Osteocyte (in vitro differentiated cells): ENCODE results near the gene NUP205. TPM values are rescaled to one million over a fixed set of nuclear protein-coding genes. Genes with fewer than 3 reads are reported as not detected.
"Not testable (repeated sequence)": the region's sequence is repeated elsewhere in the genome, so short reads cannot be mapped to it uniquely, and the experiment has no call there.

Experiments used
- DNase-seq: peaks from one replicate; pipeline ENCODE4 v3.0.0; 2021; ENCODE audit warnings: mixed read lengths; ENCODE audit not compliant: unreplicated experiment; ENCODE audit errors: extremely low spot score
- H3K27ac Mint-ChIP-seq: one replicate; pipeline ENCODE4 v1.8.0; 2021; ENCODE audit warnings: mild to moderate bottlenecking, mixed read lengths; ENCODE audit not compliant: unreplicated experiment
- H3K27me3 Mint-ChIP-seq: one replicate; pipeline ENCODE4 v1.8.0; 2021; ENCODE audit warnings: mixed read lengths; ENCODE audit not compliant: unreplicated experiment
- H3K36me3 Mint-ChIP-seq: one replicate; pipeline ENCODE4 v1.8.0; 2021; ENCODE audit warnings: mixed read lengths; ENCODE audit not compliant: unreplicated experiment
- H3K4me1 Mint-ChIP-seq: one replicate; pipeline ENCODE4 v1.8.0; 2021; ENCODE audit warnings: mixed read lengths; ENCODE audit not compliant: unreplicated experiment
- H3K4me3 Mint-ChIP-seq: one replicate; pipeline ENCODE4 v1.8.0; 2021; ENCODE audit warnings: mild to moderate bottlenecking, moderate library complexity, mixed read lengths; ENCODE audit not compliant: unreplicated experiment
- H3K9me3 Mint-ChIP-seq: one replicate; pipeline ENCODE4 v1.8.0; 2021; ENCODE audit warnings: mixed read lengths; ENCODE audit not compliant: unreplicated experiment
- CTCF ChIP-seq: fragments of 200-600 bp; sonication (generic); IDR thresholded peaks from 2 replicates; pipeline ENCODE4 v1.5.0; 2021; ENCODE audit warnings: antibody characterized with exemption, mild to moderate bottlenecking, moderate library complexity
- total RNA-seq: library from RNA; stranded (reverse); gene quantifications from 2 replicates; pipeline ENCODE4 v1.2.1, GENCODE V29; 2021

Gene NUP205
- total RNA-seq, 1 donor from 2014 or later: 31.0 TPM

GRCh38 chr7:135684699-135685098, 127.0 kb downstream of the NUP205 start:
- H3K27ac Mint-ChIP-seq: no peak overlapping the region
- TF ChIP-seq CTCF: no peak
- H3K36me3 Mint-ChIP-seq: peaks cover 12% of the 10 kb centered on the region
- no peak for DNase-seq
- no peaks in the 10 kb centered on the region for H3K27me3 Mint-ChIP-seq
- no peak overlapping the region for H3K4me3 Mint-ChIP-seq
- no peaks in the 10 kb centered on the region for H3K9me3 Mint-ChIP-seq
- peaks cover 10% of the 10 kb centered on the region for H3K4me1 Mint-ChIP-seq

- H3K9me3 Mint-ChIP-seq: no peaks in the 10 kb centered on the region
- DNase-seq: no peak
- TF ChIP-seq CTCF: no peak
- H3K4me1 Mint-ChIP-seq: peaks cover 14% of the 10 kb centered on the region
- no peaks in the 10 kb centered on the region for H3K27me3 Mint-ChIP-seq
- no peak overlapping the region for H3K27ac Mint-ChIP-seq
- H3K36me3 Mint-ChIP-seq: peaks cover 12% of the 10 kb centered on the region
- no peak overlapping the region for H3K4me3 Mint-ChIP-seq
These were observed 127.8 kb downstream of the NUP205 start for GRCh38 chr7:135685306-135686084.

- no peak for TF ChIP-seq CTCF
- no peak for DNase-seq
- H3K36me3 Mint-ChIP-seq: peaks cover 12% of the 10 kb centered on the region
- no peaks in the 10 kb centered on the region for H3K27me3 Mint-ChIP-seq
- H3K4me1 Mint-ChIP-seq: peaks cover 13% of the 10 kb centered on the region
- no peaks in the 10 kb centered on the region for H3K9me3 Mint-ChIP-seq
- H3K4me3 Mint-ChIP-seq: no peak overlapping the region
- no peak overlapping the region for H3K27ac Mint-ChIP-seq
These were observed 129.7 kb downstream of the NUP205 start for GRCh38 chr7:135687466-135687865.

GRCh38 chr7:135690566-135690965, 132.8 kb downstream of the NUP205 start:
- TF ChIP-seq CTCF: no peak
- DNase-seq: no peak
- H3K27me3 Mint-ChIP-seq: no peaks in the 10 kb centered on the region
- no peak overlapping the region for H3K4me3 Mint-ChIP-seq
- no peaks in the 10 kb centered on the region for H3K9me3 Mint-ChIP-seq
- peaks cover 16% of the 10 kb centered on the region for H3K36me3 Mint-ChIP-seq
- peaks cover 6% of the 10 kb centered on the region for H3K4me1 Mint-ChIP-seq
- H3K27ac Mint-ChIP-seq: no peak overlapping the region

GRCh38 chr7:135692055-135692454, 134.3 kb downstream of the NUP205 start:
- Mint-ChIP-seq H3K27ac (no peak overlapping the region), H3K4me3 (no peak overlapping the region), H3K4me1 (peaks cover 6% of the 10 kb centered on the region)

GRCh38 chr7:135692606-135693005, 134.9 kb downstream of the NUP205 start:
- not testable (repeated sequence) for H3K9me3 Mint-ChIP-seq, H3K4me1 Mint-ChIP-seq, H3K27ac Mint-ChIP-seq, H3K27me3 Mint-ChIP-seq, H3K4me3 Mint-ChIP-seq, H3K36me3 Mint-ChIP-seq, DNase-seq

More at GRCh38 chr7:135692055-135692454, 134.3 kb downstream of the NUP205 start:
- no peaks in the 10 kb centered on the region for H3K27me3 Mint-ChIP-seq
- no peak for TF ChIP-seq CTCF
- peaks cover 9% of the 10 kb centered on the region for H3K36me3 Mint-ChIP-seq
- H3K9me3 Mint-ChIP-seq: no peaks in the 10 kb centered on the region
- no peak for DNase-seq
